ENCODE results near the gene PAH. TPM values are rescaled to one million over a fixed set of nuclear protein-coding genes. Genes with fewer than 3 reads are reported as not detected.

The PAH gene
- total RNA-seq, 1 donor from 2014 or later = not detected

DNA sequence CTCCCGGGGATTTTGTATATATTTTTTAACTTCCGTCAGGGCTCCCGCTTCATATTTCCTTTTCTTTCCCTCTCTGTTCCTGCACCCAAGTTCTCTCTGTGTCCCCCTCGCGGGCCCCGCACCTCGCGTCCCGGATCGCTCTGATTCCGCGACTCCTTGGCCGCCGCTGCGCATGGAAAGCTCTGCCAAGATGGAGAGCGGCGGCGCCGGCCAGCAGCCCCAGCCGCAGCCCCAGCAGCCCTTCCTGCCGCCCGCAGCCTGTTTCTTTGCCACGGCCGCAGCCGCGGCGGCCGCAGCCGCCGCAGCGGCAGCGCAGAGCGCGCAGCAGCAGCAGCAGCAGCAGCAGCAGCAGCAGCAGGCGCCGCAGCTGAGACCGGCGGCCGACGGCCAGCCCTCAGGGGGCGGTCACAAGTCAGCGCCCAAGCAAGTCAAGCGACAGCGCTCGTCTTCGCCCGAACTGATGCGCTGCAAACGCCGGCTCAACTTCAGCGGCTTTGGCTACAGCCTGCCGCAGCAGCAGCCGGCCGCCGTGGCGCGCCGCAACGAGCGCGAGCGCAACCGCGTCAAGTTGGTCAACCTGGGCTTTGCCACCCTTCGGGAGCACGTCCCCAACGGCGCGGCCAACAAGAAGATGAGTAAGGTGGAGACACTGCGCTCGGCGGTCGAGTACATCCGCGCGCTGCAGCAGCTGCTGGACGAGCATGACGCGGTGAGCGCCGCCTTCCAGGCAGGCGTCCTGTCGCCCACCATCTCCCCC is 41.2 kb upstream of the PAH start:
- DNase-seq (no peak), ATAC-seq (peak; percentile 29)
- intact Hi-C loops (cut with DNase I) = no loop called here
- no peaks in the 10 kb centered on the region for H3K36me3 ChIP-seq
- peaks cover 88% of the 10 kb centered on the region for H3K27me3 ChIP-seq
- H3K27ac ChIP-seq = no peak overlapping the region
- H3K9me3 ChIP-seq = no peaks in the 10 kb centered on the region
- TF ChIP-seq, protein P1, sequence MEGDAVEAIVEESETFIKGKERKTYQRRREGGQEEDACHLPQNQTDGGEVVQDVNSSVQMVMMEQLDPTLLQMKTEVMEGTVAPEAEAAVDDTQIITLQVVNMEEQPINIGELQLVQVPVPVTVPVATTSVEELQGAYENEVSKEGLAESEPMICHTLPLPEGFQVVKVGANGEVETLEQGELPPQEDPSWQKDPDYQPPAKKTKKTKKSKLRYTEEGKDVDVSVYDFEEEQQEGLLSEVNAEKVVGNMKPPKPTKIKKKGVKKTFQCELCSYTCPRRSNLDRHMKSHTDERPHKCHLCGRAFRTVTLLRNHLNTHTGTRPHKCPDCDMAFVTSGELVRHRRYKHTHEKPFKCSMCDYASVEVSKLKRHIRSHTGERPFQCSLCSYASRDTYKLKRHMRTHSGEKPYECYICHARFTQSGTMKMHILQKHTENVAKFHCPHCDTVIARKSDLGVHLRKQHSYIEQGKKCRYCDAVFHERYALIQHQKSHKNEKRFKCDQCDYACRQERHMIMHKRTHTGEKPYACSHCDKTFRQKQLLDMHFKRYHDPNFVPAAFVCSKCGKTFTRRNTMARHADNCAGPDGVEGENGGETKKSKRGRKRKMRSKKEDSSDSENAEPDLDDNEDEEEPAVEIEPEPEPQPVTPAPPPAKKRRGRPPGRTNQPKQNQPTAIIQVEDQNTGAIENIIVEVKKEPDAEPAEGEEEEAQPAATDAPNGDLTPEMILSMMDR (IDR thresholded peaks at IDR 0.05) = no peak
- peak overlapping the region; percentile 37 for H3K4me3 ChIP-seq
- H3K4me1 ChIP-seq = peaks cover 8% of the 10 kb centered on the region

DNA sequence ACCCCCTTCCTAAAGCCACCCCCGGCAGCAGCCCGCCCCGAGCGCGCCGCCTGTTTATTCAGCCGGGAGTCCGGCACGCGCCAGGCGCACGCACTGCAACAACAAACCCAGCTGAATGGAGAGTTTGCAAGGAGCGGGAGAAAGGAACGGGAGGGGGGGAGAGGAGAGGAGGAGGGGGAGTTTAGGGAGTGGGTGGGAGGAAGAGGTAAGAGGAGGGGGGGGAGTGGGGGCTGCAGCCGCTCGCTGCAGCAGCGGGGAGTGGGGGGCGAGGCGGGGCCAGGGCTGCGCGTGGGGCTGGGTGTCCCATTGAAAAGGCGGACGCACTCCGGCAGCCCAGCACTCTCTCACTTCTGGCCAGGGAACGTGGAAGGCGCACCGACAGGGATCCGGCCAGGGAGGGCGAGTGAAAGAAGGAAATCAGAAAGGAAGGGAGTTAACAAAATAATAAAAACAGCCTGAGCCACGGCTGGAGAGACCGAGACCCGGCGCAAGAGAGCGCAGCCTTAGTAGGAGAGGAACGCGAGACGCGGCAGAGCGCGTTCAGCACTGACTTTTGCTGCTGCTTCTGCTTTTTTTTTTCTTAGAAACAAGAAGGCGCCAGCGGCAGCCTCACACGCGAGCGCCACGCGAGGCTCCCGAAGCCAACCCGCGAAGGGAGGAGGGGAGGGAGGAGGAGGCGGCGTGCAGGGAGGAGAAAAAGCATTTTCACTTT is 40.5 kb upstream of the PAH start, which contains the start of gene ASCL1:
ASCL1 (plus strand) TSS at position 336 of the 712 bp plus-strand sequence. CDS start 571 bp downstream, outside the sequence.
- peaks cover 87% of the 10 kb centered on the region for H3K27me3 ChIP-seq
- peak within 1 kb of the TSS; percentile 37 for H3K4me3 ChIP-seq
- ATAC-seq (no peak), DNase-seq (no peak)
- H3K9me3 ChIP-seq = no peaks in the 10 kb centered on the region
- H3K4me1 ChIP-seq = peaks cover 8% of the 10 kb centered on the region
- no peaks in the 10 kb centered on the region for H3K36me3 ChIP-seq
- TF ChIP-seq, protein P1 (IDR thresholded peaks at IDR 0.05) = no peak
- no peak within 1 kb of the TSS for H3K27ac ChIP-seq
- intact Hi-C loops (cut with DNase I) = no loop called here

DNA sequence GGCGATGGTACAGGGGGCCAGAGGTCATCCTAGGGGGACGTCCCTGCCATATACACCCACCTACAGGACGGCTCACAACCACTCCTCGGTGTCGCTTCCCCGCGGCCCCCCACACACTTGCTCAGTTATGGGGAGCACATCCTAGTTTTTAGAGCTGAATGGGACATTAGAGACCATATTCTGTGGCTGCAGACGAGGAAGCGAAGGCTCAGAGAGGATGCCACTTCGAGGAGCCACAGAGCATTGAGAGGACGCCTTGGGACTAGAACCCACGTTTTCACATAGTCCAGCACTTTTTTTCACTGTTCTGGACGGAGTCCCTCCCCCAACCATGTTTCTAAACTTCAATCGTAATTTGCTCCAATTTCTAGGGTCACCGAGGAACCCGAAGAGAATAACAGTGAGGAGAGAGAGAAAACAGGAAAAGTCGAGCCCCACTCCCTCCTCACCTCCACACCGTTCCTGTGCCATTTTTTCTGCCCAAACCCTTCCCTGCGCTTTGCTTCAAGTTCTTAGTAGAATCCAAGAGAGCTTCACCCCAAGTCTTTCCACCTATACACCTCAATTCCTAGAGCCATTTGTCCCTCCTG is 39.8 kb upstream of the PAH start:
- H3K9me3 ChIP-seq = no peaks in the 10 kb centered on the region
- no peaks in the 10 kb centered on the region for H3K36me3 ChIP-seq
- intact Hi-C loops (cut with DNase I) = no loop called here
- no peak for ATAC-seq
- TF ChIP-seq, protein P1 (IDR thresholded peaks at IDR 0.05) = no peak
- no peak overlapping the region for H3K27ac ChIP-seq
- peaks cover 88% of the 10 kb centered on the region for H3K27me3 ChIP-seq
- DNase-seq = no peak
- no peak overlapping the region for H3K4me3 ChIP-seq
- H3K4me1 ChIP-seq = peaks cover 8% of the 10 kb centered on the region

DNA sequence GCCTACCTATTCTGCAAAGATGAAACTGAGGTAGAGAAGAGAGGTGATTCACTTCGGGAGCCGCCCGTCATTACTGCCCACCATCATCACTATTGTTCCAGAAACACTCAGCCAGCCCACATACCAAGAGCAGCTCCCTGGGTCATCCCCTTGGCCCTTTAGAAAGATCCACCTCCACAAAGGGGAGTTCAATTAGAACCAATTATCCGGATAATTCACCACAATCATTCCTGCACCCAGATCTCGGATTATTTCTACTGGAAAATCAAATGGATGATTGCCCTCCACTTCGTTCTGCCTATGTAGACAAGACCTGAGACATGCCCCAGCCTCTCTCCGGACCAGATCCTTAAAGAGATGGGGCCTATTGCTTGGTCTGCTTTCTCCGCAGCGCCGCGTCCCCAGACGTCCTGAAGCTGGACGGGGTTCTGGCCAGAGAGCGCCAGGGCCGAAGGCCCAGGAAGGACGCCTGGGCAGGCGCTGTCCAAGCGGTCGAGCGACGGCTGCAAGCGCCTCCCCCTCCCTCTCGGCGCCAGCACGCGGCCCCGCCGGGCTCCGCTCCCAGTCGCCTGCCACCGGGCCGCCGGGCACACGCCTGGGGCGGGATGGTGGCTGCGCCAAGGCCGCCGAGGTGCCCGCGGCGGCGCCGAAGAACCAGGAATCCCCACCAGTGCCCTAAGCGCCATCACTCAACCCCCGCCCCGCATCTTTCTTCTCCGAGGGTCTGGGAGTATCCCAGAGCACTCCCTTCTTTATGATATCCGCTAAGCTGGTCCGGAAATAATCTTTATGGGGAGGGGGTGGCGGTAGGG is 39.1 kb upstream of the PAH start:
- Histone ChIP-seq H3K4me3 (no peak overlapping the region), H3K36me3 (no peaks in the 10 kb centered on the region), H3K4me1 (peaks cover 8% of the 10 kb centered on the region), H3K27me3 (peaks cover 86% of the 10 kb centered on the region), H3K9me3 (no peaks in the 10 kb centered on the region), H3K27ac (no peak overlapping the region)
- intact Hi-C loops (cut with DNase I) = no loop called here
- TF ChIP-seq, protein P1 (IDR thresholded peaks at IDR 0.05) = no peak
- DNase-seq = no peak
- ATAC-seq = peak; percentile 46

DNA sequence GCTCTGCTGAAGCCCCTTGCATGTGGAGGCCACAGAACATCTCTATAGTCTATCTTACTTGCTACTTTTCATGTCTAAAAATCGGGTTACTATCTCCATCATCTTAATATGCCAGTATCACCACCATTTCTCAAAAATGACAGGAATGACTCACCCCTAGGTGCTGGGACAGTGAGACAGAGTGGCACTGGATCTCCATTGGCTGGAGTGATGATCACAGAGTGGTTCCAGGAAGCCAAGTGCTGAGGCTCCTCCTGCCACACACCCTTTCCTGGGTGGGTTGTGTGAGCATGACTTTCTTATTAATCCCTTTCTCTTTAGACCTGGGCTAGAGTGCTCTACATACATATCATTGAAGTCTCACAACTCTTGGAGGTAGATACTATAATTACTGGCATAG is 37.1 kb upstream of the PAH start:
- H3K4me3 ChIP-seq = no peak overlapping the region
- H3K27me3 ChIP-seq = peaks cover 85% of the 10 kb centered on the region
- no peak for DNase-seq
- H3K36me3 ChIP-seq = no peaks in the 10 kb centered on the region
- ATAC-seq = no peak
- H3K4me1 ChIP-seq = peaks cover 8% of the 10 kb centered on the region
- TF ChIP-seq, protein P1 (IDR thresholded peaks at IDR 0.05) = no peak
- H3K27ac ChIP-seq = no peak overlapping the region
- H3K9me3 ChIP-seq = no peaks in the 10 kb centered on the region
- intact Hi-C loops (cut with DNase I) = no loop called here

All from upper lobe of right lung (tissue), 1 donor.